HG03520 (cell line): ENCODE data around the gene AP5S1.

Source experiments
- ATAC-seq: cut with Tn5 transposase; IDR thresholded peaks from one replicate; pipeline ENCODE4 v1.9.1; 2021; ENCODE audit warnings: mild to moderate bottlenecking, moderate library complexity; ENCODE audit not compliant: unreplicated experiment

Gene AP5S1

GRCh38 chr20:3873507-3873906 lies 53.2 kb downstream of the AP5S1 start:
- ATAC-seq = no peak

GRCh38 chr20:3874194-3874844 lies 54.0 kb downstream of the AP5S1 start:
- no peak for ATAC-seq

GRCh38 chr20:3875378-3875974 lies 55.1 kb downstream of the AP5S1 start:
- ATAC-seq = no peak

GRCh38 chr20:3876000-3876399 lies 55.7 kb downstream of the AP5S1 start:
- no peak for ATAC-seq

GRCh38 chr20:3876676-3877075 lies 56.3 kb downstream of the AP5S1 start:
- no peak for ATAC-seq
